ENCODE data around the gene TTI1.

Gene TTI1

GRCh38 chr20:38034961-38035360, 1.7 kb upstream of the TTI1 start:
- peak overlapping the region; percentile 95 for H3K4me3 ChIP-seq (ENCODE audit: low read depth, low read length)
- CTCF ChIA-PET, result interaction anchor here (2.4 to 5.2 kb wide), 4 partner anchors 13 to 187 kb away, joined by 11 to 43 read pairs (median 18); no protein-coding TSS in a partner anchor
- no peak for TF ChIP-seq CTCF (IDR thresholded peaks at IDR 0.05; ENCODE audit: insufficient read depth, low read length, missing control alignments)
- POLR2A ChIA-PET, result interaction anchor here (1.9 kb wide), 1 partner anchor 15 kb away, joined by 9 read pairs; no protein-coding TSS in a partner anchor
- no peak for DNase-seq (ENCODE audit: low read depth, low spot score)

GRCh38 chr20:38034108-38034649, 923 bp upstream of the TTI1 start:
- DNase-seq (ENCODE audit: low read depth, low spot score), result no peak

GRCh38 chr20:38032585-38033329, 499 bp downstream of the TTI1 start:
- CTCF ChIA-PET, result interaction anchor here (1.2 to 5.2 kb wide), 5 partner anchors 9 to 188 kb away, joined by 3 to 43 read pairs (median 11); no protein-coding TSS in a partner anchor
- POLR2A ChIA-PET, result interaction anchor here (1.2 to 1.9 kb wide), 3 partner anchors 10 to 17 kb away, joined by 3 to 9 read pairs (median 8); no protein-coding TSS in a partner anchor
- DNase-seq (ENCODE audit: low read depth, low spot score), result no peak

More at GRCh38 chr20:38034108-38034649, 923 bp upstream of the TTI1 start:
- TF ChIP-seq CTCF (IDR thresholded peaks at IDR 0.05; ENCODE audit: insufficient read depth, low read length, missing control alignments), result no peak
- CTCF ChIA-PET, result interaction anchor here (0.7 to 5.2 kb wide), 9 partner anchors 11 to 470 kb away, joined by 3 to 43 read pairs (median 3); no protein-coding TSS in a partner anchor
- POLR2A ChIA-PET, result interaction anchor here (0.6 to 1.9 kb wide), 3 partner anchors 10 to 16 kb away, joined by 3 to 9 read pairs (median 8); no protein-coding TSS in a partner anchor
- H3K4me3 ChIP-seq (ENCODE audit: low read depth, low read length), result peak overlapping the region; percentile 95

GRCh38 chr20:38031957-38032356, 1.3 kb downstream of the TTI1 start:
- POLR2A ChIA-PET, result no interaction called here
- no peak for TF ChIP-seq CTCF (IDR thresholded peaks at IDR 0.05; ENCODE audit: insufficient read depth, low read length, missing control alignments)
- DNase-seq (ENCODE audit: low read depth, low spot score), result no peak
- no peak overlapping the region; the same call in 1 of the 2 replicates for H3K4me3 ChIP-seq (ENCODE audit: low read depth, low read length)
- CTCF ChIA-PET, result interaction anchor here (1.4 to 5.2 kb wide), 2 partner anchors 10 to 189 kb away, joined by 4 to 43 read pairs; no protein-coding TSS in a partner anchor

More at GRCh38 chr20:38032585-38033329, 499 bp downstream of the TTI1 start:
- peak overlapping the region; percentile 95 for H3K4me3 ChIP-seq (ENCODE audit: low read depth, low read length)
- TF ChIP-seq CTCF (IDR thresholded peaks at IDR 0.05; ENCODE audit: insufficient read depth, low read length, missing control alignments), result no peak

GRCh38 chr20:38029453-38029852, 3.8 kb downstream of the TTI1 start:
- CTCF ChIA-PET, result interaction anchor here (1.3 to 5.2 kb wide), 4 partner anchors 28 to 465 kb away, joined by 3 to 43 read pairs (median 6); no protein-coding TSS in a partner anchor
- no peak for DNase-seq (ENCODE audit: low read depth, low spot score)
- no peak for TF ChIP-seq CTCF (IDR thresholded peaks at IDR 0.05; ENCODE audit: insufficient read depth, low read length, missing control alignments)
- H3K4me3 ChIP-seq (ENCODE audit: low read depth, low read length), result no peak overlapping the region
- POLR2A ChIA-PET, result no interaction called here

GRCh38 chr20:38024496-38024895, 8.8 kb downstream of the TTI1 start:
- no peak overlapping the region for H3K4me3 ChIP-seq (ENCODE audit: low read depth, low read length)
- ChIA-PET CTCF (interaction anchor here (1.3 kb wide), 2 partner anchors 29 to 458 kb away, joined by 3 to 4 read pairs; no protein-coding TSS in a partner anchor), POLR2A (no interaction called here)
- DNase-seq (ENCODE audit: low read depth, low spot score), result no peak
- TF ChIP-seq CTCF (IDR thresholded peaks at IDR 0.05; ENCODE audit: insufficient read depth, low read length, missing control alignments), result no peak

Measured in AG04449 (cell line).